ENCODE results near the gene POLR3A.

The POLR3A gene

DNA sequence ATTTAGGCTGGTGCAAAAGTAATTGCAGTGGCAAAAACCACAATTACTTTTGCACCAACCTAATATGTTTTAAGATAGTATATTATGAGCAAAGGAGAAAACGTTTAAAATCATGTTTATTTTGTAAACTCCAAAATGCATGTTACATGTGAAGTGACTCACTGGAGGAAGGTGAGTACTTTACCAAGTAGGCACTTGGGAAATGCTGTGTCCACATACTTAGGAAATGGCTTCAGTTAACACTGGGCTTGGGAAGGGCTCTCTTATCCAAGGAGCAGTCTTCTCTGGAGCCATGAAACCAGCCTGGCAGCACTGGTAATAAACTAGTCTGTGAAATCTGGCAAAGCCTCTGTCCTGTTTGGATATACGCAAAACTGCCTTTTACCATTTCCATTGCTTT, 8.8 kb upstream of the POLR3A start:
- ChIA-PET POLR2A (no interaction called here), CTCF (interaction anchor here (5.5 kb wide), 1 partner anchor 9 kb away, joined by 49 read pairs; no protein-coding TSS in a partner anchor)
- no peak overlapping the region for H3K4me3 ChIP-seq (ENCODE audit: low read depth, low read length)
- no peak for TF ChIP-seq CTCF (IDR thresholded peaks at IDR 0.05; ENCODE audit: insufficient read depth, low read length, missing control alignments)
- no peak for DNase-seq (ENCODE audit: low read depth, low spot score)

GRCh38 chr10:78035933-78036583, 6.7 kb upstream of the POLR3A start:
- ChIA-PET CTCF (interaction anchor here (1.3 to 5.5 kb wide), 3 partner anchors 11 to 1159 kb away, joined by 3 to 49 read pairs (median 3); no protein-coding TSS in a partner anchor), POLR2A (no interaction called here)
- no peak for DNase-seq (ENCODE audit: low read depth, low spot score)
- no peak for TF ChIP-seq CTCF (IDR thresholded peaks at IDR 0.05; ENCODE audit: insufficient read depth, low read length, missing control alignments)
- H3K4me3 ChIP-seq (ENCODE audit: low read depth, low read length) = no peak overlapping the region

GRCh38 chr10:78035437-78035836, 6.1 kb upstream of the POLR3A start:
- H3K4me3 ChIP-seq (ENCODE audit: low read depth, low read length) = no peak overlapping the region
- CTCF ChIA-PET = interaction anchor here (5.5 kb wide), 1 partner anchor 11 kb away, joined by 49 read pairs; no protein-coding TSS in a partner anchor
- DNase-seq (ENCODE audit: low read depth, low spot score) = no peak
- POLR2A ChIA-PET = no interaction called here
- no peak for TF ChIP-seq CTCF (IDR thresholded peaks at IDR 0.05; ENCODE audit: insufficient read depth, low read length, missing control alignments)

- no peak for TF ChIP-seq CTCF (IDR thresholded peaks at IDR 0.05; ENCODE audit: insufficient read depth, low read length, missing control alignments)
- ChIA-PET POLR2A (no interaction called here), CTCF (interaction anchor here (5.5 kb wide), 1 partner anchor 12 kb away, joined by 49 read pairs; no protein-coding TSS in a partner anchor)
Measured at GRCh38 chr10:78035025-78035424, 5.7 kb upstream of the POLR3A start.

GRCh38 chr10:78033637-78034470, 4.5 kb upstream of the POLR3A start, which contains the start of gene RPS24:
TSS of gene RPS24 (plus strand) at chr10:78033863. CDS start at chr10:78033902, 39 bp downstream.
- CTCF ChIA-PET = interaction anchor here (1.5 to 1.8 kb wide), 2 partner anchors 10 to 14 kb away, joined by 4 to 7 read pairs; no protein-coding TSS in a partner anchor
- no peak for TF ChIP-seq CTCF (IDR thresholded peaks at IDR 0.05; ENCODE audit: insufficient read depth, low read length, missing control alignments)
- POLR2A ChIA-PET = interaction anchor here (0.6 to 0.9 kb wide), 2 partner anchors 9 to 360 kb away, joined by 3 read pairs; no protein-coding TSS in a partner anchor
- peak; percentile 84 for DNase-seq (ENCODE audit: low read depth, low spot score)
- H3K4me3 ChIP-seq (ENCODE audit: low read depth, low read length) = peak within 1 kb of the TSS; percentile 88

More at GRCh38 chr10:78035025-78035424, 5.7 kb upstream of the POLR3A start:
- H3K4me3 ChIP-seq (ENCODE audit: low read depth, low read length) = peak overlapping the region; percentile 88
- DNase-seq (ENCODE audit: low read depth, low spot score) = no peak

DNA sequence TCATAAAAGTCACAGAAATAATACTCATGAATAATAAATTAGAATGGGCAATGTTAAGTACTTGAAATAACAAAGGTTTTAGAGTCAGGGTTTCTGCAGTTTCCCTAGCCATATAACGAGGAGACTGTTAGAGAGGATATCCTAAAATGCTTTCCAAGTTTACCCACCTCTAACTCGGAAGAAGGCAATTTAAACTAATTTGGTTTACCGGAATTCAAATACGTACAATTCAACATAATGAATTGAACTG, 4.0 kb upstream of the POLR3A start:
- peak overlapping the region; percentile 39 for H3K4me3 ChIP-seq (ENCODE audit: low read depth, low read length)
- ChIA-PET CTCF (interaction anchor here (0.7 to 1.8 kb wide), 3 partner anchors 10 to 38 kb away, joined by 3 to 7 read pairs (median 4); no protein-coding TSS in a partner anchor), POLR2A (no interaction called here)
- DNase-seq (ENCODE audit: low read depth, low spot score) = no peak
- TF ChIP-seq CTCF (IDR thresholded peaks at IDR 0.05; ENCODE audit: insufficient read depth, low read length, missing control alignments) = no peak
